HepG2 (cell line): Measurements from ENCODE around the gene MARK4.

Experiments used
- GATAD2A ChIP-seq: IDR thresholded peaks from 2 replicates; pipeline ENCODE4 v1.6.1; 2016
- KDM5A ChIP-seq: fragments of 200-600 bp; sonication (generic); IDR thresholded peaks from 2 replicates; pipeline ENCODE4 v1.7.0; 2018; ENCODE audit warnings: antibody characterized with exemption, mild to moderate bottlenecking, low read length, borderline replicate concordance
- NKX3-1 ChIP-seq: sonication (generic); formaldehyde crosslinking; IDR thresholded peaks from 2 replicates; pipeline ENCODE4 v1.5.0; 2020; ENCODE audit warnings: missing genetic modification reagents
- POLR2AphosphoS2 ChIP-seq: IDR thresholded peaks from 2 replicates; pipeline ENCODE4 v1.6.1; 2011; ENCODE audit warnings: low read depth, low read length, improper control_type of control experiment
- ZNF263 ChIP-seq: sonication (generic); formaldehyde crosslinking; IDR thresholded peaks from 2 replicates; pipeline ENCODE4 v1.4.0; 2020; ENCODE audit warnings: missing genetic modification reagents
- ZNF720 ChIP-seq: sonication (generic); formaldehyde crosslinking; IDR thresholded peaks from 2 replicates; pipeline ENCODE4 v1.4.0; 2020; ENCODE audit warnings: missing genetic modification reagents
- ZNF776 ChIP-seq: sonication (generic); formaldehyde crosslinking; IDR thresholded peaks from 2 replicates; pipeline ENCODE4 v1.4.0; 2020; ENCODE audit warnings: mild to moderate bottlenecking, missing genetic modification reagents
- TF ChIP-seq, protein P1 (sequence below): sonication (generic); formaldehyde crosslinking; IDR thresholded peaks from 2 replicates; pipeline ENCODE4 v1.4.0; 2020; ENCODE audit warnings: missing genetic modification reagents, borderline replicate concordance
- TF ChIP-seq, protein P2 (sequence below): sonication (generic); formaldehyde crosslinking; IDR thresholded peaks from 2 replicates; pipeline ENCODE4 v1.4.0; 2020; ENCODE audit warnings: missing genetic modification reagents, borderline replicate concordance
- TF ChIP-seq, protein P3 (sequence below): sonication (generic); formaldehyde crosslinking; IDR thresholded peaks from 2 replicates; pipeline ENCODE4 v1.5.0; 2020; ENCODE audit warnings: mild to moderate bottlenecking, missing genetic modification reagents, moderate library complexity
- TF ChIP-seq, protein P4 (sequence below): sonication (generic); formaldehyde crosslinking; IDR thresholded peaks from 2 replicates; pipeline ENCODE4 v1.4.0; 2020; ENCODE audit warnings: missing genetic modification reagents

DNA sequence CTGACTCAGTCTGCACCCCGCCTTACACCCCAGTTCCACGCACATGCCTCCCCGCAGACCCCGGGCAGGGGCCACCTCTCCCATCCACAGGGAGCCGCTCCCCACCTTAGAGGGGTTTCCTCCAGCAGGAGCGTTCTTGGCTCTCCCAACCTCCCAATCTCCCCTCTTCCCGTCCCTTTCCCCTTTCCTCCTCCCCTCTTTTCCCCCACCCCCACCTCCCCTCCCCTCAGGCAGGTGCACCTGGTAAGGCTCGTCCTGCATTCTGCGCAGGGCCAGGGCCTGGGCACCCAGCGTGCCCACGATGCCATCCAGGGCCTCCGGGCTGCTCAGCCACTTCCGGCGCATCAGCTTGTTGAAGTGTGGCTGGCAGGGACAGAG, 33.1 kb upstream of the MARK4 start:
- TF ChIP-seq, protein P1, sequence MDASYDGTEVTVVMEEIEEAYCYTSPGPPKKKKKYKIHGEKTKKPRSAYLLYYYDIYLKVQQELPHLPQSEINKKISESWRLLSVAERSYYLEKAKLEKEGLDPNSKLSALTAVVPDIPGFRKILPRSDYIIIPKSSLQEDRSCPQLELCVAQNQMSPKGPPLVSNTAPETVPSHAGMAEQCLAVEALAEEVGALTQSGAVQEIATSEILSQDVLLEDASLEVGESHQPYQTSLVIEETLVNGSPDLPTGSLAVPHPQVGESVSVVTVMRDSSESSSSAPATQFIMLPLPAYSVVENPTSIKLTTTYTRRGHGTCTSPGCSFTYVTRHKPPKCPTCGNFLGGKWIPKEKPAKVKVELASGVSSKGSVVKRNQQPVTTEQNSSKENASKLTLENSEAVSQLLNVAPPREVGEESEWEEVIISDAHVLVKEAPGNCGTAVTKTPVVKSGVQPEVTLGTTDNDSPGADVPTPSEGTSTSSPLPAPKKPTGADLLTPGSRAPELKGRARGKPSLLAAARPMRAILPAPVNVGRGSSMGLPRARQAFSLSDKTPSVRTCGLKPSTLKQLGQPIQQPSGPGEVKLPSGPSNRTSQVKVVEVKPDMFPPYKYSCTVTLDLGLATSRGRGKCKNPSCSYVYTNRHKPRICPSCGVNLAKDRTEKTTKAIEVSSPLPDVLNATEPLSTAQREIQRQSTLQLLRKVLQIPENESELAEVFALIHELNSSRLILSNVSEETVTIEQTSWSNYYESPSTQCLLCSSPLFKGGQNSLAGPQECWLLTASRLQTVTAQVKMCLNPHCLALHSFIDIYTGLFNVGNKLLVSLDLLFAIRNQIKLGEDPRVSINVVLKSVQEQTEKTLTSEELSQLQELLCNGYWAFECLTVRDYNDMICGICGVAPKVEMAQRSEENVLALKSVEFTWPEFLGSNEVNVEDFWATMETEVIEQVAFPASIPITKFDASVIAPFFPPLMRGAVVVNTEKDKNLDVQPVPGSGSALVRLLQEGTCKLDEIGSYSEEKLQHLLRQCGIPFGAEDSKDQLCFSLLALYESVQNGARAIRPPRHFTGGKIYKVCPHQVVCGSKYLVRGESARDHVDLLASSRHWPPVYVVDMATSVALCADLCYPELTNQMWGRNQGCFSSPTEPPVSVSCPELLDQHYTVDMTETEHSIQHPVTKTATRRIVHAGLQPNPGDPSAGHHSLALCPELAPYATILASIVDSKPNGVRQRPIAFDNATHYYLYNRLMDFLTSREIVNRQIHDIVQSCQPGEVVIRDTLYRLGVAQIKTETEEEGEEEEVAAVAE = no peak
- TF ChIP-seq, protein P2, sequence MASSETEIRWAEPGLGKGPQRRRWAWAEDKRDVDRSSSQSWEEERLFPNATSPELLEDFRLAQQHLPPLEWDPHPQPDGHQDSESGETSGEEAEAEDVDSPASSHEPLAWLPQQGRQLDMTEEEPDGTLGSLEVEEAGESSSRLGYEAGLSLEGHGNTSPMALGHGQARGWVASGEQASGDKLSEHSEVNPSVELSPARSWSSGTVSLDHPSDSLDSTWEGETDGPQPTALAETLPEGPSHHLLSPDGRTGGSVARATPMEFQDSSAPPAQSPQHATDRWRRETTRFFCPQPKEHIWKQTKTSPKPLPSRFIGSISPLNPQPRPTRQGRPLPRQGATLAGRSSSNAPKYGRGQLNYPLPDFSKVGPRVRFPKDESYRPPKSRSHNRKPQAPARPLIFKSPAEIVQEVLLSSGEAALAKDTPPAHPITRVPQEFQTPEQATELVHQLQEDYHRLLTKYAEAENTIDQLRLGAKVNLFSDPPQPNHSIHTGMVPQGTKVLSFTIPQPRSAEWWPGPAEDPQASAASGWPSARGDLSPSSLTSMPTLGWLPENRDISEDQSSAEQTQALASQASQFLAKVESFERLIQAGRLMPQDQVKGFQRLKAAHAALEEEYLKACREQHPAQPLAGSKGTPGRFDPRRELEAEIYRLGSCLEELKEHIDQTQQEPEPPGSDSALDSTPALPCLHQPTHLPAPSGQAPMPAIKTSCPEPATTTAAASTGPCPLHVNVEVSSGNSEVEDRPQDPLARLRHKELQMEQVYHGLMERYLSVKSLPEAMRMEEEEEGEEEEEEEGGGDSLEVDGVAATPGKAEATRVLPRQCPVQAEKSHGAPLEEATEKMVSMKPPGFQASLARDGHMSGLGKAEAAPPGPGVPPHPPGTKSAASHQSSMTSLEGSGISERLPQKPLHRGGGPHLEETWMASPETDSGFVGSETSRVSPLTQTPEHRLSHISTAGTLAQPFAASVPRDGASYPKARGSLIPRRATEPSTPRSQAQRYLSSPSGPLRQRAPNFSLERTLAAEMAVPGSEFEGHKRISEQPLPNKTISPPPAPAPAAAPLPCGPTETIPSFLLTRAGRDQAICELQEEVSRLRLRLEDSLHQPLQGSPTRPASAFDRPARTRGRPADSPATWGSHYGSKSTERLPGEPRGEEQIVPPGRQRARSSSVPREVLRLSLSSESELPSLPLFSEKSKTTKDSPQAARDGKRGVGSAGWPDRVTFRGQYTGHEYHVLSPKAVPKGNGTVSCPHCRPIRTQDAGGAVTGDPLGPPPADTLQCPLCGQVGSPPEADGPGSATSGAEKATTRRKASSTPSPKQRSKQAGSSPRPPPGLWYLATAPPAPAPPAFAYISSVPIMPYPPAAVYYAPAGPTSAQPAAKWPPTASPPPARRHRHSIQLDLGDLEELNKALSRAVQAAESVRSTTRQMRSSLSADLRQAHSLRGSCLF (CRISPR knock-in tag) = no peak
- TF ChIP-seq NKX3-1 (CRISPR knock-in tag) (no peak), GATAD2A (no peak), ZNF720 (CRISPR knock-in tag) (no peak), ZNF263 (no peak), POLR2AphosphoS2 (no peak), KDM5A (no peak), ZNF776 (CRISPR knock-in tag) (no peak)
- TF ChIP-seq, protein P3, sequence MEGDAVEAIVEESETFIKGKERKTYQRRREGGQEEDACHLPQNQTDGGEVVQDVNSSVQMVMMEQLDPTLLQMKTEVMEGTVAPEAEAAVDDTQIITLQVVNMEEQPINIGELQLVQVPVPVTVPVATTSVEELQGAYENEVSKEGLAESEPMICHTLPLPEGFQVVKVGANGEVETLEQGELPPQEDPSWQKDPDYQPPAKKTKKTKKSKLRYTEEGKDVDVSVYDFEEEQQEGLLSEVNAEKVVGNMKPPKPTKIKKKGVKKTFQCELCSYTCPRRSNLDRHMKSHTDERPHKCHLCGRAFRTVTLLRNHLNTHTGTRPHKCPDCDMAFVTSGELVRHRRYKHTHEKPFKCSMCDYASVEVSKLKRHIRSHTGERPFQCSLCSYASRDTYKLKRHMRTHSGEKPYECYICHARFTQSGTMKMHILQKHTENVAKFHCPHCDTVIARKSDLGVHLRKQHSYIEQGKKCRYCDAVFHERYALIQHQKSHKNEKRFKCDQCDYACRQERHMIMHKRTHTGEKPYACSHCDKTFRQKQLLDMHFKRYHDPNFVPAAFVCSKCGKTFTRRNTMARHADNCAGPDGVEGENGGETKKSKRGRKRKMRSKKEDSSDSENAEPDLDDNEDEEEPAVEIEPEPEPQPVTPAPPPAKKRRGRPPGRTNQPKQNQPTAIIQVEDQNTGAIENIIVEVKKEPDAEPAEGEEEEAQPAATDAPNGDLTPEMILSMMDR (CRISPR knock-in tag) = no peak
- TF ChIP-seq, protein P4, sequence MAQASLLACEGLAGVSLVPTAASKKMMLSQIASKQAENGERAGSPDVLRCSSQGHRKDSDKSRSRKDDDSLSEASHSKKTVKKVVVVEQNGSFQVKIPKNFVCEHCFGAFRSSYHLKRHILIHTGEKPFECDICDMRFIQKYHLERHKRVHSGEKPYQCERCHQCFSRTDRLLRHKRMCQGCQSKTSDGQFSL (CRISPR knock-in tag) = no peak
